HG02798 (cell line): ENCODE data around the gene RGS9.

ENCODE experiments used
- ATAC-seq: cut with Tn5 transposase; IDR thresholded peaks from one replicate; pipeline ENCODE4 v1.9.1; 2021; ENCODE audit warnings: mild to moderate bottlenecking; ENCODE audit not compliant: unreplicated experiment, poor library complexity

RGS9 gene

GRCh38 chr17:65236321-65236720 lies 99.2 kb downstream of the RGS9 start:
- ATAC-seq, result no peak

DNA sequence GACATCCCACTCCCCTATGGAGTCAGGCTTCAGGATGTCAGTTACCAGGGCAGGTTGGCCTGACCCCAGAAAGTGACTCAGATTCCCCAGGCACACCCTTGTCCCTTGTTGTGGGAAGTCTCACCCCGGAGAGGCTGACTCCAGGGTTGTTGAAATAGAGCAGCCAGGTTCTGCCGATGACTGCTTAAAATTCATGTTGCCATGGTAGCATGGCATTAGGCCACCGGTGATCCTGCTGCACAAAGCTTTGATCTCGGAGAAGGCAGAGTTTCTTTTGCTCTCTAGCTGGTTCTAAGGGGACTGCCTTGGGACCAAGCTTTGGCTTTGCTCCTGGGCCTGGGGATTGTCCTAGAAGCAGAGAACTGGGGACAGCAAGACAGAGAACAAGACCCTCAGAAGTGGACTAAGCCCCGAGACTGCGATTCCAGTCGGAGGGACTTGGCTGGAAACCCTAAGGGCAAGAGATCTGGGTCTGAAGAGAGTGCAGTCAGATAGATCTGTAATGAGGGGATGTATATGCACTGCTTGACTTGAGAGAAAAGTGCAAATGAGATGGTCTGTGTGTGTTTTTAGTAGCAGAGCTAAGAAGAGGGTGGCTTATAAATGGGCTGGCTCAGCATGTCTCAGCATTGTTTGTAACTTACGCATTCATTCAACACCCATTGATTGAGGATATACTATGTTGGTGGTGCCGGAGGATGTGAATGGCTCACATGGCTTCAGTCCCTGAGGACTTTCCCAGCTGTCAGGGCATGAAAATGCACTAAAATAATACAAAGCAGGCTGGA lies 106.9 kb downstream of the RGS9 start:
- no peak for ATAC-seq

- no peak for ATAC-seq
Observed at GRCh38 chr17:65246252-65246651, 109.1 kb downstream of the RGS9 start.

DNA sequence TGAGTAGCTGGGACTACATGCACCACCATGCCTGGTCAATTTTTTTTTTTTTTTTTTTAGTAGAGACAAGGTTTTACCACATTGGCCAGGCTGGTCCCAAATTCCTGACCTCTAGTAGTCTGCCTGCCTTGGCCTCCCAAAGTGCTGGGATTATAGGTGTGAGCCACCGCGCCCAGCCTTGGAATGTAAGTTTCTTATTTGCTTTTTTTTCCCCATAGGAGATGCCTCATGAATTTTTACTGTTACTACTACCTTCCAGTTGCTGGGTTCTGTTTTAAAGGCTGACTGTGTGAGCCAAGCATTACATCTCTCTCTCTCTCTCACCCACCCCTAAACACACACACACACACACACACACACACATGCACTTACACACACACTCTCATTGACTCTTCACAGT lies 112.6 kb downstream of the RGS9 start:
- ATAC-seq, result no peak

GRCh38 chr17:65254166-65254565 lies 117.0 kb downstream of the RGS9 start:
- ATAC-seq, result no peak

DNA sequence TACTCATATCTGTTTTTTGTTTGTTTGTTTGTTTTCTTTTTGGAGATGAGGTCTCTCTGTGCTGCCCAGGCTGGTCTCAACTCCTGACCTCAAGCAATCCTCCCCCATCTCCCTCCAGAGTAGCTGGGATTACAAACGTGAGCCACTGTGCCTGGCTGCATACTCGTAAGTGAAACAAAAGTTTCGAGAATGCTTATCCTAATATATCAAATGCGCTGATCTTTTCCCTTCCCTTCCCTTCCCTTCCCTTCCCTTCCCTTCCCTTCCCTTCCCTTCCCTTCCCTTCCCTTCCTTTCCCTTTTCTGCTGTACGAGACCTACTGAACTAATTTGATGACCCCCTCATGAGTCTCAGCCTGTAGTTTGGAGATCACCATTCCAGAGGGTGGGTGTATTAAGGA lies 122.1 kb downstream of the RGS9 start:
- no peak for ATAC-seq

DNA sequence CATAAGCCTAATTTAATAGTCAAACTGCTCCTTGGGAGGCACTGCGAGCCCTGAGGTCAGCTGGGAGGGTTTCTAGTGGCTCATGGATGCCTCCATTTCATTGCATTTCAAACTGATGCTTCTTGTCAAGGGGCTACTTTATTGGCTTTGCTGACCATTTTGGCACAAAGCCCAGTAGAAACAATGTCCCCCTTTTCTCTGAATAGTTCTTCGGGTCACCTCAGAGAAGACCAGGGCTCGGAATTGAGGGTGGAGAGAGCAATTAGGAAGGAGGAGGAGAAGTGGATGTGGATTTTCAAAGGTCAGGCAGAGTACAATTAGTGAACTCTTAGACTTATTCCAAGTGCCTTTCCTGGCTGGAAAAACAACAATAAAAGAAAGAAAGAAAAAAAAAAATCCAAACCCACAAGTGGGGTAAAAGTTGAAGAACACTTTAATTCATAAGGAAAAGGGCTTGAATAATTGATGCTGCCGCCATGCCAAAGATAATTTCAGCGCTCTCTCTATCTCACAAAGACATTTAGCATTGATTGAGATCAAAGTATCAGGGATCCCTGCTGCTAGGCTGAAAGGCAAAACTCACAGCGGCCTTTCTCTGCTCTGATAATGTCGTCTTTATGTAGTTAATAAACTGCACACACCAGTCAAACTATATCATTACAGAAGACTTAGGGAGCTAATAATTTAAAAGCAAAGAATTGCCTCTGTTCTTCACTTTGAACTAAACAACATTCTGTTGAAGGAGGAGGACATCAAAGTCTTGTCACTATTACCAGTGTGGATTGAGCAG lies 122.7 kb downstream of the RGS9 start:
- no peak for ATAC-seq

GRCh38 chr17:65260626-65261025 lies 123.5 kb downstream of the RGS9 start:
- no peak for ATAC-seq

DNA sequence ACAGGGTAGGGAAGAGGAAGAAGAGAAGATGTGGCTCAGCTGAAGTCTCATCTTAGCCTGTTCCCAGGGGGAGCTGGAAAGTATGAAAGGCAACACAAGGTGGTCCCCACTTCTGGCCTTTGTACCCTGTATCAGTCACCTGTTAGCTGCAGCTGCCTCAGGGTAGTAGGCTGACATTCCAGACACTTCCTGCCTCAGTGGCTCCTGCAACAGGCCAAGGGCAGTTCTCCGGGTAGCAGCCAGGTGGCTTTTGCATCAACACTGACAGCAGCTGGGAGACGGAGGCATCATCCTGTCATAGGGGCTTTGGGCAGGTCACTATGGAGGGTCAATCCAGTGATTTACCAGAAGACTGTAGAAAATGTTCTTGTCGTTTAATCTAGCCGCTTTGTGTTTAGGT lies 124.0 kb downstream of the RGS9 start:
- no peak for ATAC-seq

DNA sequence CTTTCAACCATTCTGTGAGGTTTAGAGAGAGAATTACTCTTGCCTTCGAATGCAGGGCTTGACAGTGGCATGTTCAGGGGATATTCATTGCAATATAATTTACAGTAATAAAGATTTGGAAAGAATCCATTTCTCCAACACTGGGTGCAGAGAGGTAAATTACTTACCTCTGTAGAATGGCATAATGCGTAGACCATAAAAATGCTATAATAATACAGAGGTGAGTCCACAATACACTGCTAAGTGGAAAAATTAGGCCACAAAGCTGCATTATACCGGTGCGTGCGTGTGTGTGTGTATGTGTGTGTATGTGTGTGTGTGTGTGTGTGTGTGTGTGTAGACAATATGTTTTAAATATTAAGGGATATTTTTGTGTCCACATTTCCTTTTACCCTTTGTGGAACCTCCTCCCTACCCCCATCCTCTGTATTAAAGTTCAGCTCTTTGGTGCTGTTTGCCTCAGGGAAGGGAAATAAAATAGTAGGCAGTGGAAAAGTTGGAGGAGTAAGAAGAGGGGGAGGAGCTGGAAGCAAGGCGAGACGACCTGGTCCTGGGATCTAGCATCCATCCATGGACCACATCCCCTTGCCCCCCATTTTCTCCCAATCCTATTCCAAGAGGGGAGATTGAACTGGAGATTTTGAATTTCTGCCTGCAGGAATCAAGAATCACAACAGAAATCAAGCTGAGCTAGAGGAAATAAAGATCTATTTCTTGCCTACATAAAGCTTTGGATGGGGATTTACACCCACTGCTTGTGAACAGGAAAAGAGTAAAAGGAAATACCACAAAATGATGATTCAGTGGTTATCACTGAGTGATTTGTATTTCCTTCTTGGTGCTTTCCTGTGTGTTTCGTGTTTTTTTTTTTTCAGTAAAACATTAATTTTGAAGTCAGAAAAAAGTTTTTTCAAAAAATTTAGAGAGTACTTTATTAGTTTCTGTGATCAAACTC lies 124.8 kb downstream of the RGS9 start:
- ATAC-seq, result no peak

DNA sequence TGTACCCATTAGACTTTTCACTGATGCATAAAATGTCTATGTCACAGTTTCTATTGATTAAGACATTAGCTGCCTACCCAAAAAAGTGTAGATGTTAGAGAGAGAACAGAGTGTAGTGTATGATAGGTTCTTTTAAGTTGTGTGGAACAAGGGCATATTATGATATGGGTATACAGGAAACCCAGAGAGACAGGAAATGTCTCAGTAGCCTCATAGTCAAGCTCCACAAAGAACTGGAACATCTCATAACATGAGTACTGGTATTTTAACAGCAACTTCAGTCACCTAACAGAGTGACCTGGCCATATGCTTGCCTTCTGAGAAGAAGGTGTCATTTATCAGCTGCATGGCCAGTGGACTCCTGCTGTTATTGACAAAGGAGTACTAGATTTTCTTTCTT lies 128.1 kb downstream of the RGS9 start:
- no peak for ATAC-seq

- no peak for ATAC-seq
Observed at GRCh38 chr17:65268832-65269231, 131.7 kb downstream of the RGS9 start.

GRCh38 chr17:65270499-65271253 lies 133.5 kb downstream of the RGS9 start:
- no peak for ATAC-seq

- no peak for ATAC-seq
Observed at GRCh38 chr17:65271296-65271695, 134.1 kb downstream of the RGS9 start.
